Activated T-helper 9 cell treated with anti-CD3 and anti-CD28 coated beads, Interleukin-2, amount 50 U/mL, for 16 hours (primary cell): Measurements from ENCODE around the gene TMEM97.
"Not testable (repeated sequence)": the region's sequence is repeated elsewhere in the genome, so short reads cannot be mapped to it uniquely, and the experiment has no call there.

Experiments used
- DNase-seq: peaks from one replicate; pipeline ENCODE4 v3.0.0-alpha.2; 2020; ENCODE audit warnings: low read depth

TMEM97 gene

DNA sequence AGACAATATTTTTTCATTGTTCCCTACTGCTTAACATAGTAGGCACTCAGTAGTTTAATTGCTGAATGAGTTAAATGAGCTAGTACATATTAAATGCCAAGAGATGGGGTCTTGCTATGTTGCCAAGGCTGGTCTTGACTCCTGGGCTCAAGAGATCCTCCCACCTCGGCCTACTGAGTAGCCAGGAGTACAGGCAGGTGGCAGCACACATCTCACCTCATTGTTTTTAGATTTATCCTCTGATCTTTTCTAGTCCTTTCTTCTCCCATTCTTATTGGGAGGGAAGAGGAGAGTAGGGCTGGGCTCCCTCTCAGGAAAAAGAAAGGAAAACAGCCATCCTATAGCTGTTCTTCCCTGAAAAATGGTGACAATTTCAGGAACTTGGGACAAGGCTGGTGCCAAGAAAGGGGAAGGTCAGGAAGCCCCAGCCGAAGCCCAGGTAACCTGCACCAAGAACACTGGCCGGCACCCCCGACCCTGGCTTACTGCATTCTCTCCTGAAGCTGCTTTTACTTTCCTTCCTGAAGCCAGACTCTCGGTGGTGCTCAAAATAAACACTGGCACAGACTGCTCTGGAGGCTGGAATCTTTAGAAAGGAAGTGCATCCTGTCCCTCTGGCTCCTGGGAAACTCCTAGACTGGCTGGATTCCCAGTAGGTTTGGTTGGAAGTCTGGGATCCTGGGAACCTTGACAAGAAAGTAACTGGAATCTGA is 19.2 kb downstream of the TMEM97 start:
- no peak for DNase-seq

DNA sequence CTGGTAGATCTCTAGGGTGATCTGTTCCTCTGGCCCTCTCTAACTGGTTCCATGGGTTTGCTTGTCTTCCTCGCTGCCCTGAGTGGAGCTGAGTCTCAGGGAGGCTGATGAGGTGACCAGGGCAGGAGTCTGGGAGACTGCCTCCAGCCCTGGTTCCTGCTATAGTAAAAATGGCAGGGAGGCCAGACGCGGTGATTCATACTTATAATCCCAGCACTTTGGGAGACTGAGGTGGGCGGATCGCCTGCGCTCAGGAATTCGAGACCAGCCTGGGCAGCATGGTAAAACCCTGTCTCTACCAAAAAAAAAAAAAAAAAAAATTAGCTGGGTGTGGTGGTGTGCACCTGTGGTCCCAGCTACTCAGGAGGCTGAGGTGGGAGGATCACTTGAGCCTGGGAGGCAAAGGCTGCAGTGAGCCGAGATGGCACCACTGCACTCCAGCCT is 19.8 kb downstream of the TMEM97 start:
- DNase-seq, result not testable (repeated sequence)

DNA sequence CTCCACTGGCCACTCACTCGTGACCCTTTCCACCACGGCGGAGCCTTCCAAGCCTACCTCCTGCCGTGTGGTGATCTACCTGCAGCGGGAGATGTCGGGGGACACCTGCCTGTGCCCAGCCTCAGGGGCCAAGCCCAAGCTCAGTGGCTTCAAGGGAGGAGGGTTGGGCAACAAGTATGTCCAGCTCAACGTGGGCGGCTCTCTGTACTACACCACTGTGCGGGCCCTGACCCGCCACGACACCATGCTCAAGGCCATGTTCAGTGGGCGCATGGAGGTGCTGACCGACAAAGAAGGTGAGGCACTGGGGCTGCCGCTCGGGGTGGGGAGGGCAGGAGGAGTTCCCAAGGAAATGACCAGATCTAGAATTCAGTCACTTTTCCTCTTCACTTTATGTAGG is 20.4 kb downstream of the TMEM97 start:
- no peak for DNase-seq

DNA sequence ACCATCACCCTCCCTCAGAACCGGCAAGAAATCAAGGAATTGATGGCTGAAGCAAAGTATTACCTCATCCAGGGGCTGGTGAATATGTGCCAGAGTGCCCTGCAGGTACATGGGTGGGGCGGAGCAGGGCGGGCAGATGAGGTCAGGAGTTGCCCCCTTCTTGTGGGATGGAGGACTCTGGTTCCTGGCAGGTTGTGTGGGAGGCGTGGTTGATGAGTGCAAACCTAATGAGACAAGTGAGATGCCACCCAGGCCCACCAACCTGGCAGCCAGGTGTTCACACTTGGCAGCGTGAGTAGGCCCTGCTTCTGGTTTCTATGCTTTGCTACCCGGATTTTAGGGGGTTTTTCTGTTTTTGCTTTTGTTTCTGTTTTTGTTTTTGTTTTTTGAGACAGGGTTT is 21.4 kb downstream of the TMEM97 start:
- no peak for DNase-seq

DNA sequence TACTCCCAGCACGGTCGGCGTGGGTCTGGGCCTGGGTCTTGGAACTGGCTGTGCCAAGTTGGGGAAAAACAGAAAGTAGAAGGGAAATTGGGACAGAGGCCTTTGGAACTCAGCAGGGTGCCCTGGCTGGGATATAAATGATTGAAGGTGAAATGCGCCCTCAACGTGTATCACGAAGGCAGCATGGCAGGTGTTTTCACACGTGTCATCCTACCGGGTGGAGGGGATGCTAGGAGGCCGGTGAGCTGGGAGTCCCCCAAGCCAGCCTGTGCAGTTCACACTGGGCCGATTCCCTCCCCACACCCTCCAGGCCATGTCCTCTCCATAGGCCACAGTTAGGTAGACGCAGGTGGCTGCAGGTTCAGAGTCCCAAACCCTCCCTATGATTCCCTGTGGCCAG is 22.5 kb downstream of the TMEM97 start:
- DNase-seq, result no peak

DNA sequence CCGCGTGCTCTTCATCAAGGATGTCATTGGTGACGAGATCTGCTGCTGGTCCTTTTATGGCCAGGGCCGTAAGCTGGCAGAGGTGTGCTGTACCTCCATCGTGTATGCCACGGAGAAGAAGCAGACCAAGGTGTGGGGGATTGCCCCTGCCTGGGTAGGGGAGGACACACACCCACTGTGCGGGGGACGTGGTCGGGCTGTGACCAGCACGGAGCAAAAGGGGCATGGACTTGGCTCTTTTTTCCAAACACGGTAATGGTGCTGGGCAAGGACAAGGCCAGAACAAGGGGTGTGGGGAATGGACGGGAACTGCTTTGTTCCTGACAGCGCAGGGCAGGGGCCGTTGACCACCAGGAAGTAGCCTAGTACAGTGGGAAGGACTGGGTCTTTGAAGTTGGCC is 23.3 kb downstream of the TMEM97 start:
- no peak for DNase-seq

DNA sequence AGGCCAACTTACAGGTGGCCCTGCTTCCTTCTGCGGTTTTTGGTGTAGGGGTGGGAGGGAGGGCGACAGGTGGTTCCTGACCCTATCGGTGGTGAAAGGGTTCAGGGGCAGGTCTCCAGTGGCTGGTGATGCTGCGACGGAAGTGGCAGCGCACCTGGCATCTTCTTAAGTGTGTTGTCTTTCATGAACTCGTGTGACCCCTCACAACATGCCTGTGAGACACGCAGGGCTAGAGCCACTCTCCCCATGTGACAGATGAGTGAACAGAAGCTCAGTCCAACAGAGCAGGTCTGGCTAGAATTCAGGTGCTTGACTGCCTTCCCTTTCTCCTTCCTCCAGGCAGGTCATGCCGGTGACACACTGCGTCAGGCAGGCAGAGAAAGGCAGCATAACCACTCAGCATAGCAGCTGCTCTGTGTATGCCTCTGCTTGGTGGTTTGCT is 24.5 kb downstream of the TMEM97 start:
- no peak for DNase-seq

DNA sequence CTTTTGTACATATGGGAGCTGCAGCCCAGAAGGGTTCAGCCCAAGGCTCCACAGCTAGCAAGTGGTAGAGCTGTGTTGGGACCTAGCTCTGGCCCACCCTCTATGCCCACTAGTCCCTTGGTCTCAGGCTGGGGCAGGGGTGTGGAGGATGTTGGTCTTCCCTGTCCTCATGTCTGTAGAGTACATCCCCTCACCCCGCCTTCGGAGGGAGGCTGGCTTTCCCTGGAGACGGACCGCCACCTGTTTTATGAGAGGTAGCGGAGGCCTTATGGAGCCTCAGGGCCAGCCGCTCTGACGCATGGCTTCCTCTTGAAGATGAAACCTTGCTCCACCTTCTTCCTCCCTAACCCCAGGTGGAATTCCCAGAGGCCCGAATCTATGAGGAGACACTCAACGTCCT is 25.0 kb downstream of the TMEM97 start:
- DNase-seq, result no peak

DNA sequence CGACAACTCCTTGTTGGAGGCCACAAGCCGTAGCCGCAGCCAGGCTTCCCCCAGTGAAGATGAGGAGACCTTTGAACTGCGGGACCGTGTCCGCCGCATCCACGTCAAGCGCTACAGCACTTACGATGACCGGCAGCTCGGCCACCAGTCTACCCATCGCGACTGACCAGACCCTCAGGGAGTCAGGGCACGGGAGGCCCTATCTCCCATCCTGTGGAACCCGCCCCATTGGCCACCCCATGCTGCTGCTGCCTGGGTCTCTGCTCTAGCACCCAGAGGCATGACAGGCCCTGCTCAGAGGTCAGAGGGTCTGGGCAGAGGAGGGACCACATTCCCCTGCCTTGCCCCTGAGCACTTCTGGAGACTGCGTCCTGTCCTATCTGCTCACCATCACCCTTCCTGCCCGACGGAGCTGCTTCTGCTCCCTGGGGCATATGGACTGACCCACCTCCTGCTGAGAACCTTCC is 25.5 kb downstream of the TMEM97 start:
- no peak for DNase-seq

DNA sequence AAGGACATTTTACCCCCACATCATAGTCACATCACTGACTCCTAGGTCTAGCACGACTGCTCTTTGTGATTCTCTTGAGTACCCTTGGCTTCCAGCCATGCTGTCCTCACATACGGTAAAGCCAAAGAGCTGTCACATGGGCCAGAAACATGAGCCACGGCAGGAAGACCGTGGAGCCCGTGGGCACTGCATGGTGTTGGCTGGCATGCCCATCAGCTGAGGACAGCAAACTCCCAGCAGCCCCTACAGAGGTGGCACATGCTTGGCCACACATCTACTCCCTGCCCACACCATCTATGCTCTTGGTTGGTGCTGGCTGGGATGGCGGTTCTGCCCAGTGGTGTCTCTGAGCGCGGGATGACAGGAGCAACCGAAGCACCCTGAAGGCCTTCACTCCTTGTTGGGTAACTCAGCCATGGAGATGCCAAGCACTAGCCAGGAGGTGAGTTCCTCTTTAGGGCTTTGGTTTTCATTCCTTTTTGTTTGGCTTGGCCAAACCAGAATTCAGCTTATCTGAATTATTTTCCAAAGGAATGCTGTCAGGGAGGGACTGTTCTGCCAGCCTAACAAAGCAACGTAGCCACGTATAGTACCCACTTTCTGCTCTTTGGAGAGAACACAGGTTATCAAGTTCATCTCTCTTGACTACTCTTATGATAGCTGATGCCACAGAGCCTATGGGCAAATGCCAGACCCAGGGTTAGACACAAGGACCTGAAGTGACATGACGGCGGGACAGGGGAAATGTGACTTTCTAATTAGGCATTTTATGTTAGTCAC is 26.6 kb downstream of the TMEM97 start:
- DNase-seq, result no peak

DNA sequence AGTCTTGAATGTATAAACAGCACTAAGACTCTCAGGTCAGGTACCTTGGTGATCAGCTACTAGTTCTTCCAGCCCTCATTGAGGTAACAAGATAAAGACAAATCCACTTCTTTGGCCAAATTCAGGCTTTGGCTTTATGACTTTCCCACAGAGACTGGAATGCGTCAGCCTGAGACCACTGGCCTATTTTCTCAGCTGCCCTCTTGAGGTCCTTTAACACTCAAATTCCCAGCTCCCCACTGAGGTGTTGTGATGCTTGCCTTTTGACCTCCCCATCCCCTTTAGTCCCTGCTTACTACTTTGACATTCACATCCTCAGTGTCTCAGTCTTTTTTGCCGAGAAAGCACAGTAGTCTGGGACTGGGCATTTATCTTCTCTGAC is 27.2 kb downstream of the TMEM97 start:
- no peak for DNase-seq

DNA sequence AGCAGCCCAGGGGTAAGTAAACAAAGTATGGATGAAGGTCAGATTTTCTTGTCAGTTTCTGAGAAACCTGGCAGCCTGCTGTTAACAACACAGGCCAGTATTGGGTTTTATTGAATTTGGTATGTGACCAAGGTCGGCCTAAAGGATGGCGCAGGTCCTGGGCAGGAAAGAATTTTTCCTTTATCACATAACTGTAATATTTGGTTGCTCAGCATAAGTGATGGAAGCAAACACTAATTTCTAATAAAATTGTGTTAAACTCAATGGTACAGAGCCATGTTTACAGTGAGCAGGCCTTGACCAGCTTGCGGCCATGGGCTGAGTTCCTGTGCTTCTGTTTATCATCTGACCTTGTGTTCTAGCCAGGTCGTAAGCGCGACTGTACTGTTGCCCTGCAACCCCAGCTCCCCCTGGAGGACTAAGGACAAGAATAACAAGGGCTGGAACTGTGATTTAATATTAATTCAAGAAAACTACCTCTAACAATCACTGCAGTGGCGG is 27.8 kb downstream of the TMEM97 start:
- DNase-seq, result no peak

DNA sequence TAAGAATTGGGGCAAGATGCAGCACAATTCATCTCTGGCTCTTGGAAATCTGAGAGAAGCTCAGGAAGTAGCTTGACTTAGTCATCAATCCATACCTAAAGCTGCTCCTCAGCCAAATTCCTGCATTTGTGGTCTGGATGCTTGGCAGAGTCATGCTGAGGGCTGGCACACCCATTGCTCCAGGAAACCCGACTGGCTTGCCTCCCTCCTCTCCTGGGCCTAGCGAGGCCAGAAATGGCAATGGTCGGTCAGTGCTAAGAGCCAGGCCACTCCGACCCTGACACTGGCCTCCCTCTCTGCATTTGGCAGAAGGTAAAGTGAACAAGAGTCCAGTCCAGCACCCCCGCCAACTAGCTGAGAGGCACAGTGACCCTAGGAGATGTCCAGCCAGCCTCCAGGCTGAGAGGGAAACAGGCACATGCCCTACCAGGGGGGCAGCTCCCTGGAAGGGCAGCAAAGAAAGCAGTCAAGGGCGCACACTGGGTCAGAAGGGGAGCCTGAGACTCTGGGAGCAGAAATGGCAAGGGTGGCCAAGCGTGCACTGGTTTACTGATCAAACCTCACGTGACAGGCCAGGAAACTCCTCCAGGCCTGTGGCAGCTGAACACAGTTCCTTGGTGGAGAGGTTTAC is 28.4 kb downstream of the TMEM97 start:
- no peak for DNase-seq

DNA sequence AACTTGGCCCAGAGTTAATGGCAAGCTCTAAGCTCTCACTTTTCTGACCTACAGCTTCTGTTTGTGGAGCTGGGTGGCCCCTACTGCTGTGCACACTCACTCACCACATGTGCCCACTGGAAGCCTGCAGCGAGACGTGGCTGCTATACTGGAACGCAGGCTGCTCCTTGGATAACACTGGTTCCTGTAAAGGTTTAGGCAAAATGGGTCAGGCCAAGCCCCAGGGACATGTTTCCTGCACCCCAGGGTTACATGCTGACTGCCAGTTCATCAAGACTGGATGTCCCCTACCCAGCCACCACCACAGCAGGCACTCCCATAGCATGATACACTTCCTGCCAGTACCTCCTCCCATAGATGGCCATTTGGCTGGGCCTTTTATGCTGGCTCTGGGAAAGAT is 30.0 kb downstream of the TMEM97 start:
- no peak for DNase-seq

DNA sequence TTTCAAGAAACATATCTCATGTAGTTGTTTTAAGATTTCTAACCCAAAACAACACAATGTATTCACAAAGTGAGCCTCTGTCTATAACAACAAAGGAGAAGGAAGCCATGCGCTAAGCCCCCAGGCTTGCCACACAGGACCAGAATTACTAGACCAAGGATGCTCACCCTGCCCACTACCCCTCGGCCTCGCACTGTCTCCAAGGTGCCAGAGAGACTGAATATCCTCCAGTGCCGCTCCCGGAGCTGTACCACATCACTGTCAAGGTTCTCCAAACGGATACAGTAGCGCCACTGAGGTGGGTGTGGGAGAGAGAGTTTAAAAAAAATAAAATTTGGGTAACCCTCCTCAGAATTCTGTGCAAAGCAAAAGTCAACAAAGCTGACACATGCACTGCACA is 31.3 kb downstream of the TMEM97 start:
- DNase-seq, result no peak

DNA sequence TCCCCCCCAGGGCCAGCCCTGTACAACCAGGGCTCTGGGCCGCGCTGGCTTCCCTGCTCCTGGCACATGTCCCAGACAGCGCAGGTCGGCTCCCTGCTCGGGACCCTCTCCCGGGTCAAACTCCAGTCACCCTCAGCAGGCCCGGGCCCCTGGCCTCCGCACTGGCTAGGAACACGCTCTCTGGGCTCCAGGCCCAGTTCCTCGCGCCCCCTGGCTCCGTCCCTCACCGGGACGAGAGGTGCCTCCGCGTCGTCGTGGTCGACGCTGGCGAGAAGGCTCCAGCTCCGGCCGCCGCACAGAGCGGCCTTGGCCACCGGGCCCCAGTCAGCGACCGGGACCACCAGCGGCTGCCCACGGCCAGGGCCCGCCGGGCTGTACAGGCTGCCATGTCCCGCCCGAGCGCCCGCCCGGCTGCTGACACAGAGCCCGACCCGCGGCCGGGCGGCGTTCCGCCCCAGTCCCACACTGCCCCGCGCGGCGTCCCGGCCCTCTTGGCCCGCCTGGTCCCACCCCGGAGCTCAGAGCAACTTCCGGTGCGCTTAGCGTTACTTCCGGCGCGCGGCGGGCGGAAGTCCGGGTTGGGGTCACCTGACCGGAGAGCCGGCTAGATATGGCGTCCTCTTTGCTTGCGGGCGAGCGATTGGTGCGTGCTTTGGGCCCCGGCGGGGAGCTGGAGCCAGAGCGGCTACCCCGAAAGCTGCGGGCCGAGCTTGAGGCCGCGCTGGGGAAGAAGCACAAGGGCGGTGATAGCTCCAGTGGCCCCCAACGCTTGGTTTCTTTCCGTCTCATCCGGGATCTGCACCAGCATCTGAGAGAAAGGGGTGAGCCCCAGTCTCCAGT is 38.3 kb downstream of the TMEM97 start, which contains the start of gene POLDIP2:
Gene POLDIP2 (minus strand): TSS at position 467 of the 840 bp plus-strand sequence. CDS start 79 bp downstream, at position 388.
- peak; percentile 95 for DNase-seq

DNA sequence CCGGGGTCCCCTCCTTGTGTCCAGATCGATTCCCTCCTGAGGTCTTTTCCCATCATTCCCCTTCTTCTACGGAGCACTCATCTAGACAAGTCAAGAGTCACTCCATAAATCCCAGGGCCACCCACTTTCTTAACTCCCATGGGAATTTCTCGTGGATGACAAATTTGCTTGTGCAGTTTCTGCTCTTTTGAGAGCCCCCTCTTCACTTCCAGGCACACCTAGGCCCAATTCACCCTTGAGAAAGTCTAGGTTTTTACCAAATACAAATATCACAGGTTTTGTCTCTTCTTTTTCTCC is 38.8 kb downstream of the TMEM97 start:
- no peak for DNase-seq

DNA sequence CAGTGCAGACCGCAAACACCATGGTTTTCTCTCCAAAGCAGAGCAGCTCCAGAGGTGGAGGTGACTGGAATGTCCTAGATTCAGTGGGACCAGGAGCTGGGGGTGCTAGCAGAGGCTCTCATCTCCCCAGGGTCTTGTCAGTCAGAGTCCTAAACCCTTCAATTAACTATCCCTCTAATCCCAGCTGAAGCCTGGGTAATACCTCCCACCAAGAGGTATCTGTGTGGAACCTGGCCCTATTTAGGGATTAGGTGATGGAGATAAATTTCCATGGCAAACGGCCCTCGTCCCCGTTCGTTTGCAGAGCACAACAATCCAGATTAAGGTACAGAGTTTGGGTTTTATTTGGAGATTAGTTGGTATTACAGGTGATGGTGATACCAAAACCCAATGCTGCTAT is 44.2 kb downstream of the TMEM97 start:
- no peak for DNase-seq

DNA sequence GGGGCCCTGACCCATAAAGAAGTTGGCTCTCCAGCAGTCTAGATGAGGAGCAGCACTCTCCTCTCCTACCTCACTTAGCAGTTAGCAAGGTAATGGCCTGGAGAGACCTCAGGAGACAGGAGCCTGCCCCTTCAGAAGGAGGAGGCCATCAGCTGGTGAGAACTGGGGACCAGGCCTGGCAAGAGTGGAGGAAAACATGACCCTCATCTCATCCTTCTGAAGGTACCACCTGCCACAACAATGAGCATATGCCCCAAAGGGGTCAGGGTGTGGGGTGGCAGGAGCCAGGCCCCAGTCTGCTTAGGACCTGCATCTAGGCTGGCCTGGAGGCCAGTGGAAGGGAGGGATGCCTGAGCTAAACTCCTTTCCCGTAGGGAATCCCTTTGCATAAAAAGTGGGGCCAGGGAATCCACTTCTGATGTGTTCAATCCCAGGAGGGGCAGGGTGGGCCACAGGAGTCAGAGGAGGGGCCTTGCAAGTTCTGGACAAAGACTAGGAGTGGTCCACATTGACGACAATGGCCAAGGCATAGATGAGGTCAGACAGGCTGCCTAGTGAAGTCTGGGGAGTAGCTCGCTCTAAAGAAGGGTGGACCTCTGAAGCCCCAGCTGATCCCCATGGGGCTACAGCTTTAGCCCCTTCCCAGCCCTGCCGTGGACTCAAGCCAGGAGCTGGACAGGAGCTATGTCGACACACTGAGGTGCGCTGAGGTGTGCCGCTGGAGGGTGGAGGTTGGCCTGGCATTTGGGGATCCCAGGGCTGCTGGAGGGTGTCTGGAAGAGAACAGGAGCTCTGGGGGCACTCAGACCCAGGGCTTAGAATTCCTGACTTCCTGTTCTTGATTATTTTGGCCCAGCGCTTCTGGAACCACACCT is 45.0 kb downstream of the TMEM97 start:
- no peak for DNase-seq

DNA sequence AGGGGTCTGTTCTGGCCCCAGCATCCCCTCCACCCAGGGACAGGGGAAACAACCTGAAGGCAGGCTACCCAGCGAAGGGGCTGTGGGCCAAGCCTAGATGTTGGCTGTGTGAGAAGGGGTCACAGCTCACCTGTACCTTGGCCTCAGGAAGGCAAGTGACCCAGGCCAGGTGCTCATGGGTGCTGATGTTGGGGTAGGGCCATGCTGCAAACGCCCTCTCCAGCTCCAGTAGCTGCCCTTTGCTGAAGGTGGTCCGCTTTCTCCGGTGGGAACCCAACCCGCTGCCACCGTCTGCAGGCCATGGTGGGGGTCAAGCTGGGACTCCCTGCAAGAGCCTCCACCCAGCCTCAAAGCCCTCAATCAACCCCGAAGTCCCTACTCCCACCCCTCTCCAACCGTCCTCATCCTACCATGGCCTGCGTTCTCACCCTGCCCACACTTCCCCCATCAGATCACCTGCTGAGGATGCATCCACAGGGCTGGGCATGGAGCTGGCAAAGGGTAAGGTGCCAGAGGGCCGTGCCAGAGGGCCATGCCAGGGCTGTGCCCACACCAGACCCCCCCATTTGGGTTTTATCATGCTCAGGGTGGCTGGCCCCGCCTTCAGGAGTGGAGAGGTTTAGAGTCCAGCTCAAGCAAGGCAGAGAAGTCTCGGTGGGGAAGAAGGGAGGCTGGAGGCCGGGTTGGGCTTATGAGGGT is 45.8 kb downstream of the TMEM97 start, which contains the start of gene SEBOX:
Gene SEBOX (minus strand): TSS at position 535 of the 699 bp plus-strand sequence. CDS start 48 bp downstream, at position 487.
- DNase-seq, result no peak
